Stimulated activated CD8-positive, alpha-beta memory T cell treated with anti-CD3 and anti-CD28 coated beads, Interleukin-15, amount 100 ng/mL, for 4 hours (primary cell): ENCODE data around the gene OGA.

ENCODE experiments used
- DNase-seq, 2 donors: peaks; one replicate each; pipeline ENCODE4 v3.0.0-alpha.2; 2020; ENCODE audit warnings: low read depth in 2 of 2

Gene OGA

DNA sequence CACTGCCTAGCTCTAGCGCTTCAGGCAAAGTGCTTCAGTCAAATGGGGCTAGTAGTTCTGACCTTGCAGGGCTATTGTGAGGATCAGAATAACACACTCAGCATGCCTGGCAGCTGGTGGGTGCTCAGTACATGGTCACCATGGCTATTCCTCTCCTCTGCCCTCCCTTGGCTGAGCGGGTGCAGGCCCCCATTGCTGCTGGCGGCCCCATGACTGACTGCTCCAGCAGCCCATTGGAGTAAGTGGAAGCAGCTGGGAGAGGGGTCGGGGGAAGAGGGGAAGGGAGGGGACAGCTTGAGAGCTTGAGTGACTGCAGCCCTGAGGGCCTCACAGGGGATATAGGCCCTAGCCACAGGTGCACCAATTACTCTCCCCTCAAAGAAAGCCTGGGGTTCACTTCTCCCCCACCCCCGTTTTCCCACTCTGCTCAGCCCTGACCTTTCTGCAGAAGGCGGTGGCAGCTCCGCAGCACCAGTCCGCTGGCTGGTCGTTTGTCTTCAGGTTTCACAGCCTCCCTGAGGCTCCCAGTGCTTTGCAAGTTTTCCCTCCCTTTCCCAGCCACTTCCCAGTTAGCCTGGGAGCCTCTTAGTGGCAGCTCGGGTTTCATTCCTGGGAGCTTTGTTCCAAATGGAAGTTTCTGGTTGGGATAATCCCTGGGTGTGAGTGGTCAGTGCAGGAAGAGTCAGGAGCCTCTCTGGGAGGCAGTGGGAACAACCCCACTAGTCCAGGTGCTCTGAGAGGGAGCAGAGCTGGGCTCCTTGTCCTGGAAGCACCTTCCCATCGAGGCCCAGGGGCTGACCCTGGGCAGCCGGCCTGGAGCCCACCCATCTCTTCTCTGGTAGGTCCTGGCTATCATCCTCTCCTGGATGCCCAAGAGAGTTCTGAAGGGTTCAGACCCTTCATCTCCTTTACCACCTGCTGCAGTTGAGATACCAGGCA, 58.7 kb downstream of the OGA start:
- DNase-seq: no peak

DNA sequence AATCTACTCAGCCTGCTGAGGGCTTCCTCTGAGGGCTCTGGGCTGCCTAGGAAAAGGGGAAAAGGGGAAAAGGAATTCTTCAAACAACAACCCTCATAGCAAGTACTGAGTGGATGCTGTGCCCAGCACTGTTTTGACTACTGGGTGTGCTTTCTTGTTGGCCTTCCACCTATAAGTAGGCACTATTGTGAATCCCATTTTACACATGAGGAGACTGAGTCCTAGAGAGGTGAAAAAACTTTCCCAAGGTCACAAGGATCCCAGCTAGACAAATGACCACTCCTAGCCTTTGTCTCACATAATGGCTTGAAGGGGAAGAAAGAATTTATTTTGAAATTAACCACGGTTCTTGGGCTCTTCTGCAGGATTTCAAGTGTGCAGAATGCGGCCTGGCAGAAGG, 59.4 kb downstream of the OGA start:
- no peak for DNase-seq

DNA sequence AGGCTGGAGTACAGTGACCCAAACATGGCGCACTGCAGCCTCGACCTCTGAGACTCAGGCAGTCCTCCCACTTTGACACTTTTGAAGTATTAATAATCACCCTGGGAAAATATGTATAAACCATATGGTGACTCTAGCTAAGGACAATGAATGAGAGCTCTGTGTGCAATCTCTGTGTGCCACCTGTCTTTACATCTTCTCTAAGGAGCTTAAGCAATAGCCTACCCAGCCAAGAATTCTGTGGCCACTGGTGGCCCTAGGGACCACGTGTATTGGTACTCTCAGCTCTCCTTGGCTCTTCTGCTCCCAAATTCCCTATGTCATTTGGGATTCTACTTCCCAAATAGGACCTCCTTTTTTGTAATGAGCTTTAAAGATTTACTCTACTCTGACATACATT, 66.0 kb downstream of the OGA start:
- no peak for DNase-seq

DNA sequence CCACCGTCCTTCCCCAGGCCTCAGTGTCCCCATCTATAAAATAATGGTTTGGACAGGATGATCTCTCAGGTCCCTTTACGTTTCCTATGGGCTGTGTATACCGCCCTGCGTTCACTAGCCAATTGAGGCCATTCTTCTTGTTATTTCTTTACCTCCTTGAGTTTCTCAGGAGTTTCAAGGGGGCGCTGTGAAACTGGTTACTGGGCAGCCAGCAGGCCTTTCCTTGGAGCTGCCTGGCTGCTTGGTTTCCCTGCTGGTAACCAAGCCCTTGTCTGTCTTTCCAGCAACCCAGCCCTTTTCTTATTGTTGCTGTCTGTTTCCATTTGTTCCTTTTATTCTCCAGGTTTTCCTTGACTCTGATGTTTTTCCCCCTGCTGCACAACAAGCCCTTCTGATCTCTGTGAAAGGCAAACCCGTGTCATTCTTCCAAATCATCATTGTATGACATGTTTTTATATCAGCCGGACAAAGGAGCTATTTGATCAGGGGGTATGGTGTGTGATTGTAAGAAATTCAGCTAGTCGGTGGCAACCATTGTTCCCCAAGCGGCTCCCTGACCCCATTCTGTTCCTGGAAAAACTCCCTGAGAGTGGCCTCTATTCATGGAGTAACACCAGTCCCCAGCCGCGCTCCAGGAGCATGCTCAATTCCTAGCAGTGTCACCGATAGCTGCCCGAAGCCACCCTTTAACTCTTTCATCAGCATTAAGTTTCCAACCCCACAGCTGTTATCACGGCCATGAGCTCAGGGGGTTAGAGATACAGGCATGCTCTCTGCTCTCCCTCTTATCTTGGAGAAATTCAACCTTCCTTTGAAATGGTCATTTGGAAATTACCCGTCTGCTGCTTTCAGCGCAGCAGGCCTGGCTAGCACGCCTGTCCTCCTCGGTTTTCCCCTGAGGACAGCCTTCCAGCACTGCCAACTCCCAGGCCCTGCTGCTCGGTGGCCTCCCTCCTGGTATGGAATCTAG, 68.9 kb downstream of the OGA start:
- no peak for DNase-seq

DNA sequence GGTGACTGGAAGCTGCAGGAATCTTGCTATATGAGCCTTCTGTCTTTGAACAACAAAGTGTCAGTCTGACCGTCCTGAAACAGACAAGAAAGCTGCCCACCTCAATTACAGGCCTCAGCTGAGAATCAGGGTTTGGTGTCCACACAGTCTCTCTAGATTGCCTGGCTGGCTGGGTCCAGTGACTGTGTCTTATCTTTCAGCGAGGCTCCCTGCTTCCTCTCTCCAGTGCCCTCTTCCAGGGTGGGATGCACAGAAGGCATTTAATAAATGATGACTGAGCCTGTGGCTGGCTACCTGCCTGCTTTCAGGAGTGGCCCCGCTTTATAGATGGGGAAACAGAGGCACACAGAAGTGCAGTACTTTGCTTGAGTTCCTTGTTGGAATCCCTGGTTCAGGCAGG, 69.7 kb downstream of the OGA start:
- DNase-seq: no peak

DNA sequence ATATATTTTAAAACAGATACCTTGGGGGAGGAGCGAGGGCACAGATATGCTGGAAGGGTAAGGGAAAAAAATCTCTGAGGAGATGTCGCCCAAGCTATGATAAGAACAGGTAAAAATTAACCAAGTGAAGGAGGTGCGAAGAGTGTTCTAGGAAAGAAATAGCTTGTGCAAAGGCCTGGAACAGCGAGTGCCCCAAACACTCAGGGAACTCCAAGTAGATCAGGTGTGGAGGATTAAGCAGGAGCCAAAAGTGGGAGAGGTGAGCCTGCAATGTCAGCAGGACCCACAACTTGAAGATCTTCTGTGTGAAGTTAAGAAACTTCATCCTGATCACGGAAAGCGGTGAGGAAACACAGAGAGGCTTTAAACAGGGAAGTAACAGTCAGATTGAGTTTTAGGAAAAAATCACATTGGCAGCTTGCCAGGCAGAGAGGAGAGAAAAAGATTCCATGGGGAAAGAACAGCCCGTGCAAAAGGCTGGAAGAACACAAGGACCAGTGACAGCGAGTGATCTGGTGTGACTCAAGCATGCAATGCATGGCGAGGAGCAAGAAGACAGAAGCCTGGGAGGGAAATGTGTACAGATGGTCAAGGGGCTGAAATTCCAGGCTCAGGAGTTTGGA, 73.1 kb downstream of the OGA start:
- no peak for DNase-seq

DNA sequence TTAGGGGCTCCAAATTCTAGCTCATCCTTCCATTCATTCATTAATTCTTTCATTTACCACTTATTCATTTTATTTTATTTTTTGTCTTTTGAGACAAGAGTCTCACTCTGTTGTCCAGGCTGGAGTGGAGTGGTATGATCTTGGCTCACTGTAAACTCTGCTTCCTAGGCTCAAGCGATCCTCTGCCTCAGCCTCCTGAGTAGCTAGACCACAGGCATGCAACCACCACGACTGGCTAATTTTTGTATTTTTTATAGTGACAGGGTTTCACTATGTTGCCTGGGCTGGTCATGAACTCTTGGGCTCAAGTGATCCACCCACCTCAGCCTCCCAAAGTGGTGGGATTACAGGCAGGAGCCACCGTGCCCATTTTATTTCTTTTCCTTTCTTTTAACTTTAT, 74.0 kb downstream of the OGA start:
- no peak for DNase-seq

DNA sequence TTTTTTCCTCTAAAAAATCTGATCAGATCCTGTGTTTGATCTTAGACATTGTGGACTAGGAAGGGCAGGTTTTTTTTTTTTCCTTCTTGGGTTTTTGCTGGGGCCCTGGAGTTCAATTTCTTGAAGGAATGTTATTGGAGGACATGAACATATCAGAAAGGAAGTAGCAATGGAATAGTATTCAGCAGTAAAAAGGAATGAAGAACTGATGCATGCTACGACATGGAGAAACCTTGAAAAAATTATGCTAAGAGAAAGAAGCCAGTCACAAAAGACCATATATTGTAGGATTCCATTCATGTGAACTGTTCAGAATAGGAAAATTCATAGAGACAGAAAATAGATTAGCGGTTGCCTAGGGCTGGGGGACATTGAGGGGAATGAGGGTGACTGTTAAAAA, 76.3 kb downstream of the OGA start:
- no peak for DNase-seq

DNA sequence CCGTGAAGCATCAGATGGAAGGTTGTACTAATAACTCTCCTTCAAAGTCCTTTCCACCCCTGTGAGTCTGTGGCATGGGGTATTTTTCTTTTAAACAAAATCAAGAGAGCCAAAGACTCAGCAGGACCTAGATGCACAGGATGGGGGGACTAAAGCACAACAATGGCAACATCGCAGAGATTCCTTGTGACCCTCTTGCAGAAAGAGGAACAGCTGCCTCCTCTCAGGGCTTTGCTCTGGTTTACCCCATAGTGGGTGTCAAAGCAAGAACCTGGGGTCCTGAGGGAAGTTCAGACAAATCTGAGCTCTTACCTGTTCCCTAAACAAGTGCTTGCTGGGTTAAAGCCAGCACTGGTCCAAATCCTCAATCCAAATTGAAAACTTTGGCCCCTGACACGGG, 81.6 kb downstream of the OGA start:
- no peak for DNase-seq
